Pancreas (tissue), 10 donors: ENCODE measurements around the gene MAPK12. TPM values are rescaled to one million over a fixed set of nuclear protein-coding genes. Genes with fewer than 3 reads are reported as not detected.
A peak's percentile ranks its signal among the peaks of the same experiment; 100 is the strongest.

Experiments used
- ATAC-seq, 4 donors: fragments of 200-7000 bp; cut with Tn5 transposase; one replicate each; pipeline versions ENCODE4 v1.8.0 to v1.9.1; 2020; ENCODE audit warnings: mild to moderate bottlenecking in 4 of 4, moderate library complexity in 4 of 4
- DNase-seq, 6 donors: peaks; one replicate each; pipeline ENCODE4 v3.0.0-alpha.2; 2020
- FAIRE-seq: peaks from 2 replicates; lab custom pipeline; 2012; peaks lifted over from hg19 to GRCh38; lab: Jason Lieb, UNC
- H3K27ac ChIP-seq, 4 donors: fragments of 200-600 bp; sonication (generic); 1 replicate in 3 of 4; 2 replicates in 1 of 4; pipeline versions ENCODE4 v1.5.0 to v1.8.0; 2020
- H3K27me3 ChIP-seq, 4 donors: fragments of 200-600 bp; one replicate each; pipeline ENCODE4 v1.8.0; 2021
- H3K36me3 ChIP-seq, 3 donors: fragments of 200-600 bp; sonication (generic) in 1 of 3; one replicate each; pipeline versions ENCODE4 v1.5.0 to v1.8.0; 2020 to 2021
- H3K4me1 ChIP-seq, 3 donors: fragments of 200-600 bp; one replicate each; pipeline ENCODE4 v1.8.0; 2021
- H3K4me3 ChIP-seq, 4 donors: fragments of 200-600 bp; sonication (generic) in 2 of 4; one replicate each; pipeline versions ENCODE4 v1.5.0 to v1.8.0; 2020 to 2021
- H3K9me3 ChIP-seq, 4 donors: fragments of 200-600 bp; one replicate each; pipeline ENCODE4 v1.8.0; 2021
- WGBS, 2 donors: extraction: QIAGEN DNeasy Blood & Tissue Kit; methylation state at CpG; one replicate each; pipeline ENCODE4 v1.1.7; 2013; 5-methylcytosine and 5-hydroxymethylcytosine counted together
- intact Hi-C, 3 donors: fragments of 100-400 bp; cut with DNase I; formaldehyde crosslinking; loops; one replicate each; pipeline versions ENCODE4 v1.11.1 to v1.14.2; 2022
- polyA plus RNA-seq, 2 donors: library from polyadenylated mRNA; stranded (reverse); fragments of 200-250 nt; gene quantifications; one replicate each; pipeline ENCODE4 v1.2.3, GENCODE V29; 2013
- total RNA-seq, 6 donors: library from RNA; stranded (reverse); fragmentation: NEBNext Ultra II Directional in 4 of 6; extraction: Animal tissue kit (Norgen Biotek cat#: 25700) in 4 of 6; gene quantifications; one replicate each; pipeline versions ENCODE4 v1.2.1 to v1.2.4, GENCODE V29; 2021 to 2023
- TF ChIP-seq, protein P1 (sequence below), 4 donors: fragments of 200-600 bp; sonication (generic) in 3 of 4; IDR thresholded peaks; one replicate each; pipeline versions ENCODE4 v1.5.0 to v1.8.0; 2021; ENCODE audit warnings: antibody characterized with exemption in 4 of 4
- donor health status: healthy with polysubstance abuse.
- donor health status: DM: no; HTN: no; CAD: no; lungs with moderate emphysema.
- donor health status: DM: no; HTN: no; CAD: no.
- donor health status: control.
- donor health status: control.
- donor health status: Bipolar disorder and iron deficiency.
- donor health status: DM: yes; HTN: yes; CAD: no.
- donor health status: DM: no; HTN: no; CAD: no.
- donor health status: DM: no; HTN: no; CAD: no.
- donor health status: DM: yes; HTN: yes; CAD: no.

Gene MAPK12
- total and polyA plus RNA-seq, 8 donors: 0.88 to 19.2 (median 2.4) TPM

DNA sequence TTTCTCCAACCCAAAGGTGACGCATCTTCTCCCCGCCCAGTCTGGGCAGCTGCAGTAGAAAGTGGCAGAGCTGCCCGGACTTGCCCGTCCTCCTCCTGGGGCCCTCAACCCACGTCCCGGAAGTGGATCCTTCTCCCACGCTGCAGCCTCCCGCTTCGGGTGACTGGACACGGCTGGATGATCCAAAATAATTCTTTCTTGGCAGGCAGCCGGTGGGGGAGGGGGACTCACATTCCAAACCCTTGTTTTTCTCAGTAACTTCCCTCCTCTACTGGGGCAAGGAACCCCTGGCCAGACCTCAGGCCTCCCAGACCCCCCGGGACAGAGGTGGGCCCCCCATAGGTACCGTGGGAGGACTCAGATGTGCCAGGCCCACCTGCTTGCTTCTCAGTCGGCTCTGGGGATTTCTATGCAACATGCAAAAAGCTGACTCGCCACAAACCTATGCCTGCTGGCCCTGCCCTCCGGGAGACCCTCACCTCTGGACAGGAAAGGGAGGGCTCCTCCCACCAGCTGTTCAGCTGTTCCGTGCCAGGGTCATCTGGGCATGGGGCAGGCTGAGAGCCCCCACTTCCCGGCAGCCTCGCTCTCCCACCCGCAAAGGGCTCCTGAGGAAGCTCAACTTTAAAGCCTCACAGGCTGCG, 44.6 kb upstream of the MAPK12 start:
- no peaks in the 10 kb centered on the region for H3K36me3 ChIP-seq
- FAIRE-seq: no peak
- peak; percentile 54 to 75 (median 71) for ATAC-seq
- peak overlapping the region; percentile 78 to 88 (median 82) for H3K27ac ChIP-seq
- H3K9me3 ChIP-seq: no peaks in the 10 kb centered on the region
- intact Hi-C loops: no loop called here
- 4% methylated on average over 21 of the region's 21 CpGs for WGBS, 2 donors
- DNase-seq: peak; percentile 75 to 94 (median 88)
- H3K4me1 ChIP-seq: peaks cover 9 to 41% (median 10%) of the 10 kb centered on the region in 3 donors
- TF ChIP-seq, protein P1, sequence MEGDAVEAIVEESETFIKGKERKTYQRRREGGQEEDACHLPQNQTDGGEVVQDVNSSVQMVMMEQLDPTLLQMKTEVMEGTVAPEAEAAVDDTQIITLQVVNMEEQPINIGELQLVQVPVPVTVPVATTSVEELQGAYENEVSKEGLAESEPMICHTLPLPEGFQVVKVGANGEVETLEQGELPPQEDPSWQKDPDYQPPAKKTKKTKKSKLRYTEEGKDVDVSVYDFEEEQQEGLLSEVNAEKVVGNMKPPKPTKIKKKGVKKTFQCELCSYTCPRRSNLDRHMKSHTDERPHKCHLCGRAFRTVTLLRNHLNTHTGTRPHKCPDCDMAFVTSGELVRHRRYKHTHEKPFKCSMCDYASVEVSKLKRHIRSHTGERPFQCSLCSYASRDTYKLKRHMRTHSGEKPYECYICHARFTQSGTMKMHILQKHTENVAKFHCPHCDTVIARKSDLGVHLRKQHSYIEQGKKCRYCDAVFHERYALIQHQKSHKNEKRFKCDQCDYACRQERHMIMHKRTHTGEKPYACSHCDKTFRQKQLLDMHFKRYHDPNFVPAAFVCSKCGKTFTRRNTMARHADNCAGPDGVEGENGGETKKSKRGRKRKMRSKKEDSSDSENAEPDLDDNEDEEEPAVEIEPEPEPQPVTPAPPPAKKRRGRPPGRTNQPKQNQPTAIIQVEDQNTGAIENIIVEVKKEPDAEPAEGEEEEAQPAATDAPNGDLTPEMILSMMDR (IDR thresholded peaks at IDR 0.05): no peak
- H3K4me3 ChIP-seq: peak overlapping the region; percentile 84 to 93 (median 88)
- H3K27me3 ChIP-seq: no peaks in the 10 kb centered on the region

- FAIRE-seq: no peak
- peak overlapping the region; percentile 78 to 88 (median 82) for H3K27ac ChIP-seq
- H3K27me3 ChIP-seq: no peaks in the 10 kb centered on the region
- H3K9me3 ChIP-seq: no peaks in the 10 kb centered on the region
- TF ChIP-seq, protein P1 (IDR thresholded peaks at IDR 0.05): no peak
- 64 to 65% methylated on average over 14 of the region's 14 CpGs for WGBS, 2 donors
- ATAC-seq: peak in 3 of 4 donors; percentile 1 to 3 (median 2)
- H3K4me3 ChIP-seq: peak overlapping the region in 3 of 4 donors; percentile 88 to 93 (median 88)
- DNase-seq: peak in 1 of 6 donors; percentile 75
- peaks cover 9 to 47% (median 14%) of the 10 kb centered on the region in 3 donors for H3K4me1 ChIP-seq
- intact Hi-C loops: no loop called here
- H3K36me3 ChIP-seq: no peaks in the 10 kb centered on the region
Measured at GRCh38 chr22:50305393-50305922, 44.0 kb upstream of the MAPK12 start.

GRCh38 chr22:50304528-50305392, 43.3 kb upstream of the MAPK12 start:
- intact Hi-C loops: no loop called here
- H3K36me3 ChIP-seq: no peaks in the 10 kb centered on the region
- H3K4me1 ChIP-seq: peaks cover 9 to 47% (median 18%) of the 10 kb centered on the region in 3 donors
- no peaks in the 10 kb centered on the region for H3K27me3 ChIP-seq
- TF ChIP-seq, protein P1 (IDR thresholded peaks at IDR 0.05): no peak
- H3K27ac ChIP-seq: peak overlapping the region; percentile 78 to 88 (median 82)
- DNase-seq: peak in 3 of 6 donors; percentile 53 to 82 (median 73)
- no peak for FAIRE-seq
- peak in 3 of 4 donors; percentile 1 to 7 (median 4) for ATAC-seq
- H3K9me3 ChIP-seq: no peaks in the 10 kb centered on the region
- peak overlapping the region in 3 of 4 donors; percentile 88 to 93 (median 88) for H3K4me3 ChIP-seq
- WGBS, 2 donors: 48 to 50% methylated on average over 21 to 22 of the region's 22 CpGs

DNA sequence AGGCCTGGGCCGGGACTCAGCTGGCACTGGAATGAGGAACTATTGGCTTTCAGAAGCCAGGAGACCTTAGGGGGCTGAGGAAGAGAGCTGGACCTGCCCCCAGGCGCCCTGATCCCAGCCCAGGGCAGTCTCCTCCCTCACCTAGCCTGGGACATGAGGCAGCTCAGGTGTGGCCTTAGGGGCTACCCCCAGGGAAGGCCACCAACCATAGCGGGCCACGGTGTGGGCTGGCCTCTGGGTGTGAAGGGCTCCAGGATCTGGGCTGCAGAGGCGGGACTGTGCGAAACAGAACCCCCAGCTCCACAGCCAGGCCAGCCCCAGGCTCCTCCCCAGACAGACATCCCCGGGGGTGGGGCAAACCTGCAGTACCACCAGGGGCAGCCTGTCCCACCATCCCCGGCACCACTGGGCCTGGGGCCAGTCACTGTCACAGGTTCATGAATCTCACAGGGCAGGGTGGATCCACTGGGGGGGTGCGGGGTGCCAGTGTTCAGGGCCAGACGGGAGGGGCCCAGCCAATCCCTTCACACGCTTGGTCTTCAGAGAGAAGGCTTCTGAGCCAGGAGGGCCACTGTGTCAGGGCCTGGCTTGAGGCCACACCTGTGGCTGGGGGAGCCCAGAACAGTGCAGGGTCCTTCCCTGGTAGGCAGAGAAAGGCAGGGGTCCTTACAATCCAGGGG, 42.5 kb upstream of the MAPK12 start:
- peaks cover 9 to 47% (median 18%) of the 10 kb centered on the region in 3 donors for H3K4me1 ChIP-seq

More for the DNA sequence above, 42.5 kb upstream of the MAPK12 start:
- peak; percentile 5 to 26 (median 12) for ATAC-seq
- no peaks in the 10 kb centered on the region for H3K27me3 ChIP-seq
- no peaks in the 10 kb centered on the region for H3K36me3 ChIP-seq
- DNase-seq: peak in 4 of 6 donors; percentile 57 to 73 (median 60)
- no peak for FAIRE-seq
- peak overlapping the region; percentile 78 to 88 (median 82) for H3K27ac ChIP-seq
- H3K4me3 ChIP-seq: peak overlapping the region in 1 of 4 donors; percentile 20
- TF ChIP-seq, protein P1 (IDR thresholded peaks at IDR 0.05): no peak
- intact Hi-C loops: no loop called here
- 58 to 62% methylated on average over 11 of the region's 11 CpGs for WGBS, 2 donors
- H3K9me3 ChIP-seq: no peaks in the 10 kb centered on the region
